ENCODE data around the gene ADAM30. TPM values are rescaled to one million over a fixed set of nuclear protein-coding genes. Genes with fewer than 3 reads are reported as not detected.

Gene ADAM30
- total RNA-seq, 2 experiments from 2014 or later, result not detected

Other genes with a start within 250 kb of the ADAM30 start
- gene ZNF697, start 248.2 kb downstream of the ADAM30 start, total RNA-seq, result under 1 TPM; 0.41 to 0.59 TPM
- gene PHGDH, start 184.6 kb downstream of the ADAM30 start, total RNA-seq, result 100 to 1,000 TPM; 422 to 439 TPM
- gene HMGCS2, start 127.6 kb downstream of the ADAM30 start, total RNA-seq, result not detected
- 1 to 10 TPM in 1 of 2 experiments, under 1 TPM in 1; 0.64 to 1.0 TPM for gene REG4, start 85.1 kb downstream of the ADAM30 start, total RNA-seq
- 10 to 100 TPM; 43.9 to 45.6 TPM for gene NOTCH2, start 173.1 kb upstream of the ADAM30 start, total RNA-seq